GM21367 (cell line): Measurements from ENCODE around the gene KAT2A.

Source experiments
- ATAC-seq: cut with Tn5 transposase; IDR thresholded peaks from one replicate; pipeline ENCODE4 v1.9.1; 2021; ENCODE audit not compliant: unreplicated experiment

Gene KAT2A

DNA sequence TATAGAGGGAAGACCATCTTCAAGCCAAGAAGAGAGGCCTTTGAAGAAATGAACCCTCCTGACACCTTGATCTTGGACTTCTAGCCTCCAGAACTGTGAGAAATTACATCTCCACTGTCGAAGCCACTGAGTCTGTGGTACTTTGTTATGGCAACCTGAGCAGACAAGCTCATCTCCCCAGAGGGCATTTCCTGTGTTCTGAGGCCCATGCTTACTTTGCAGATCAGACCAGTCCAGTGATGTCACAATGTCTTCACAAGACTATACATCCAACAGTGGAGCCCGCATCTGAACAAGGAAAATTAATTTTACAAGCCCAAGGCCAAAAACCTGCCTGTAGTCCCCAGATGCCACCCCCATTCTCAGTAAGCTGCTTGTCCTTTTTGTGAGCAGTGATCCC is 56.0 kb downstream of the KAT2A start:
- no peak for ATAC-seq
